Mesenteric fat pad (tissue), 1 donor: ENCODE measurements around the gene FAM241B. TPM values are rescaled to one million over a fixed set of nuclear protein-coding genes. Genes with fewer than 3 reads are reported as not detected.

Experiments used
- DNase-seq: peaks from one replicate; pipeline ENCODE4 v3.0.0-alpha.2; 2020; ENCODE audit warnings: low spot score
- total RNA-seq: library from RNA; stranded (reverse); fragmentation: NEBNext Ultra II Directional; extraction: Animal tissue kit (Norgen Biotek cat#: 25700); gene quantifications from one replicate; pipeline ENCODE4 v1.2.1, GENCODE V29; 2021
- donor health status: DM: yes; HTN: yes; CAD: no.

FAM241B gene
- total RNA-seq, 1 donor from 2014 or later = 2.6 TPM

- DNase-seq = peak; percentile 16
Observed at GRCh38 chr10:69647126-69647525, 17.1 kb downstream of the FAM241B start.

DNA sequence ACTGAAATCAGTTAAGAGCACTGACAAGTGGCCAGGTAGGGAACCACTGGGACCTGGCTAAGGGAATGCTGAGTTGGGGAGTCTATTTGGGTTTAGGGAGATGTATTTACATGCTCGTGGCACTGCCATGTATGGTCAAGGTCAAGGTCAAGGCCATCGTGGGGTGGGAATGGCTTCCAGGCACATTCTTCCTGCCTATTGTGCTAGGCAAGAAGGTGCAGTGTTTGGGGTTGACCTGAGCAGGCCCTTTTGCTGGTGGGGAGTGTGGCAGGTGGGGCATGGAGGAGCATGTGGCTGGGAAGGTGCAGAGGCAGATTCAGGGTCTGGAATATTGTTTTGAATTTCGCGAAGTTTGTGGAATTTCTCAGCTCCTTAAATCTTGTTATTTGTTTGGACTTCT is 17.8 kb downstream of the FAM241B start:
- DNase-seq = peak; percentile 53

- no peak for DNase-seq
Observed at GRCh38 chr10:69648461-69648860, 18.4 kb downstream of the FAM241B start.

DNA sequence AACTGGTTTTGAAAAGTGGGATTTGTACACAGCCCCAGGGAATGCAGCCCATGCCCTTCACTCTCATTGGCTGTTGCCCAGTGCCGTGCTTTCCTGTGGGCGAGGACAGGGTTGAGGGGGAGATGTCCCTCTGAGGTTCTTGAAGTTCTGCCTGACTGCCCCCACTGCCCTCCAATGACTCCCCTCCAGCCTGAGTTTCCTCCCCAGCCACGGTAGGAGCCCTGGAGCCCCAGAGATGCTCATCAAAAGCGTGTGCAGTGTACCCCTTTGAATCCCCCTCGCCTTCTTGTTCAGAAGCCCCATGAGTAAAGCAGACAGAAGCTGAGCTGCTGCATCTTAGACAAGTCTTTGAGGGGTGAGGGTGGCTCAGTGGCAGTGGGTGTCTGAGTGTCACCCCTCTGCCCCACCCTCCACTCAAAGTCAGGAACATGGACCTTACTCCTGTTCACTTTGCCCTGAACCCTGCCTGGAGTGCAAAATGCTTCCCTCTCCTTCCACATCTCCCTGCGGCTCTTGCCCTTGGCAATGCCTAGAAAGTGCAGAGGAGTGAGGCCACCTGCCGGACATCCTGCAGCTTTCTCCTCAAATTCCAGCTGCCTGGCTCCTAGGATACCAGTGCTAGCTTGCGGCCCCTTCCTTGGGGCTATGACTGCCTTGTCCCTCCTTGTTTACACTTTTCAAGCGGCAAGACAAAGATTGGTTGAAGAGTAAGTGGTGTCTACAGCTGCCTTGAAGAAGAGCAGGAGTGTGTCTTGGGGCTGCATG is 19.9 kb downstream of the FAM241B start:
- no peak for DNase-seq

DNA sequence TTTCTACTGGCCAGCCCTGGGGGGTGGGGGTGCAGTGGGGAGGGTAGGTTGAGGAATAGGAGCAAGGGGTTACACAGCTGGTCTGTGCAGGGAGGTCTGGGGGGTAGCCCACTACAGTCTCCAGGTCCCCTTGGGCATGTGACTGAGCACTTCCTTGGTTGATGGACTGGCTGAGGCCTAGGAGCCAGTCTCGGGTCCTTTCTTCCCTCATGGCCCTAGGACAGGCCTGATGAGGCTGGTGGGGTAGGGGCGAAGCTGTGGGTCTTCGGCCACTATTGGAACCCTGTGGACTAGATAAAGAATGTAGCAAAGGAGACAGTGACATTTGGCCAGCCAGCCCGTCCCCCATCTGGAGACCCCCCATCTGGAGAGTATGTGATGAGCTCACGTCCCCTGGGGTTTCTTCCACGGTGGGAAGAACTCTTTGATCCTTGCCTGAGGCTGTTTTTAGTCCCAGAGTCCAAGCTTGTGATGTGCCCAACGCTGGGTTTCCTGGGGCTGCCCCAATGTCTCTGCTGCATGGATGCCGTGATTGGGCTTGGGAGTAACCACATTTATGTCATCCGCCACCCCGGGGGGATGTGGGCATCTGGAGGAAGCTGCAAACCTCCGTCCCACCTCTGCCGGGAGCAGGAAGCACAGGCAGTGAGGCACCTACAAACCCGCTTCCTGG is 20.7 kb downstream of the FAM241B start:
- no peak for DNase-seq

GRCh38 chr10:69651362-69651761 is 21.3 kb downstream of the FAM241B start:
- no peak for DNase-seq

GRCh38 chr10:69652111-69652856 is 22.2 kb downstream of the FAM241B start:
- DNase-seq = no peak

GRCh38 chr10:69652857-69653199 is 22.8 kb downstream of the FAM241B start:
- no peak for DNase-seq

DNA sequence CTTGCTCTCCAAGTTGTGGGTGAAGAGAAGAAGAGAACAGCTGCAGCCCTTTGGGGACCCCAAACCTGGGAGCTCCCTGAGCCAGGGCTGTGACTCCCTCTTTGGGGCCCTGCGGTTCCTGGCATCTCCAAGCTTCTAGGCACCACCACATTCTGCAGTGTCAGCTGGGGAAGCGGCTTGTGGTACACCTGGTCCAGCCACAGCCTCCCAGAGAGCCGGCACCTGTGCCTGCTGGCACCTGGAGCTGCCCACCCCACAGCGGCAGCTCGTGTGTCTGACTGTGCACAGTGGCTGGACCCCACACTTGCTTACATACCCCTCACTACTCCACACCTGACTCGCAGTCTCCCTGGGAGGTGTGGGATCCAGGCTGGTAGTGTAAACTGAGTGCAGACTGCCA is 23.5 kb downstream of the FAM241B start:
- no peak for DNase-seq

DNA sequence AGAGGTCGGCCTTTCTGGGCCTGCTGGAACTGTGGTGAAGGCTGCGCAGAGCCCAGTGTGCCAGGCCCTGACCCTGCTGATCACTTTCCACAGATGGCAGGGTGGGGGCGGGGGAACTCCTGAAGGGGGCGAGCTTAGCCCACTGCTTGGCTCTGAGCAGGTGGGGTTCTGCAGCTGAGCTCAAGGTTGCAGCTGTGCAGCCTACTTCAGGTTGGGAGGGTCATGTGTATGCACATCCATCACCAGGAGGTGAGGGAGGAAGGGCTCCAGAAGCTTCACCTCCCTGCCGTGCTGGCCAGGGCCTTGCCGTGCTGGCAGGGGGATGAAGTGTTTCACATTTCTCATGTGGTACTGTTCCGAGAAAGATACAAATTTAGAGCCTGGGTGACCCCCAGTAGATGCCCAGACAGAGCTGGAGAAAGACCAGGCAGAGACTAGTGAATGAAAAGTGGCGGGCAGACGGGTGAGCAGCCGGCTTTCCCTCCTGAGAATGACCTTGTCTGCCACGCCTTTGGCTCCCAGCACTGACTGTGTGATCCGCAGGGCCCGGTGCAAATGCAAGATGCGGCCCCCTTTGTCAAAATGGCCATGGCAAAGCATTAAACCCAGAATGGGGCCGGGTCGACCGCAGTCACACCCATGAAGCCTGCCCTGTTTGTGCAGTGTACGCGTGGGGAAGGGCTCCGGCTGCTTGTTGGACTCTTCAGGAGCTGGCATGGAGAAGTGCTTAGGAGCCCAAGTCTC is 25.2 kb downstream of the FAM241B start:
- DNase-seq = no peak

GRCh38 chr10:69655868-69656555 is 26.0 kb downstream of the FAM241B start:
- no peak for DNase-seq

- DNase-seq = no peak
Observed at GRCh38 chr10:69656742-69657269, 26.8 kb downstream of the FAM241B start.

- no peak for DNase-seq
Observed at GRCh38 chr10:69657430-69657829, 27.4 kb downstream of the FAM241B start.

DNA sequence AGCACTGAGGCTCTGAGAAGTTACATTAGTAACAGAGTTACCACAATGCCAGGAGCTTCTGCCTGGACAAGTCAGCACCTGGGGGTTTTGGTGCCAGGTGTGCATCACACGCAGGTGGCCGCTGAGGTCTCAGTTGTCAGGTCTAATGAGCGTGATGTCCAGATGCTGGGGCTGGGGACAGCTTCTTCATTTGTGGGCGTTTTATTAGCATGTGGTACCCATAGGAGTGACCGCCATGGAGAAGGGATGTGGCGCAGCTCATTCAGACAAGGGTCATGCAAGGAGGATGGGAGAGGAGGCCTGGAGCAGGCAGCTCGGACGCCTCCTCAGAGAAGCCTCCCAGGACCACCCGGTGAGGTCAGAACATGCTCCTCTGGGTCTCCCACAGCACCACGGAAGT is 27.8 kb downstream of the FAM241B start:
- no peak for DNase-seq

- DNase-seq = no peak
Observed at GRCh38 chr10:69659241-69660038, 29.4 kb downstream of the FAM241B start.

DNA sequence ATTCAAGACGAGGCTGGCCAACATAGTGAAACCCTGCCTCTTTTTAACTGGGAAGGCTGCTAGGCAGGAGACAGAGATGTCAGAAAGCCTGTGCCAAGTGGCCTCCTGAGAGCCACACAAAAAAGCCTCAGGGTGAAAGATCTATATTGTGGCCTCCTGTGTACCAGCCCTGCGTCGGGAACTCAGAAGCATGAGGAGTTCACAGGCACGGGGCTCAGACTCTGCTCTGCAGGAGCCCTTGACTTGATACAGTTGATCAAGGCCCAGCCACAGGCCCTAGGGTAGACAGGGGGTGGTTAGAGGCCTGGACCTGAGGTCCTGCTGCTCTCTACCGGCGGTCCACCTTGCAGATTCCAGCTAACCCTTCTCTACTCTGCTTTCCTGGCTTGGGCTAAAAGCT is 30.2 kb downstream of the FAM241B start:
- DNase-seq = no peak

DNA sequence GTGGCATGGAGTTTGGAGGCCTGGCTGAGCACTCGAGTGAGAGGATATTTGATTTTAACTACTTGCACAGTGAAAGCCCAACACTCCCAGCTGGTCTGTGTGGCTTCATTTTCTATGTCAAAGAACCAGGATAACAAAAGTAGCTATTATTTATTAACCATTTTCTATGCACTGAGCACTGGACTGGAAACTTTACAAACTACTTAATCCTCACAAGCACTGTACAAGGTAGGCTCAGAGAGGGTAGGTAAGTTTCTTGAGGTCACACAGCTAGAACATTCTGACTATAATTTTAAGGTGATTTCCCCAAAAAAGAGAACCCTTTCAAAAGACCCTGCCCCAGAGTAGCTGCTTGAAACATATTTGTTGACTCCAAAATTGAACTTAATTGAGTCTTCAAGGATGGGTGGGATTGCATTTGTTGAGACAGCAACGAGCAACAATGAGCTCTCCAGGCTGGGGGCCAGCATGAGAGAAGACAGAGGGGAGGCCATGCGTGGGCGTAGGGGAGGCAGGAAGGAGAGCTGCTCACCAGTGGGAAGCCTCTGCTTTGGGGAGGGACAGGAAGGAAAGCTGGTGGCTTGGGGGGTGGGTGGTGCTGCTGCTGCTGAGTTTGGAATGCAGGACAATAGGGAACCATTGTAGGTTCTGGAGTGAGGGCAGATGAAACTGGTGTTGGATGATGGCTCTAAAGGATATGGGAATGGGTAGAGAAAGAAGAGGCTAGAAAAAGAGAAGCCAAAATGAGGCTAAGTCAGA is 31.5 kb downstream of the FAM241B start:
- DNase-seq = no peak

DNA sequence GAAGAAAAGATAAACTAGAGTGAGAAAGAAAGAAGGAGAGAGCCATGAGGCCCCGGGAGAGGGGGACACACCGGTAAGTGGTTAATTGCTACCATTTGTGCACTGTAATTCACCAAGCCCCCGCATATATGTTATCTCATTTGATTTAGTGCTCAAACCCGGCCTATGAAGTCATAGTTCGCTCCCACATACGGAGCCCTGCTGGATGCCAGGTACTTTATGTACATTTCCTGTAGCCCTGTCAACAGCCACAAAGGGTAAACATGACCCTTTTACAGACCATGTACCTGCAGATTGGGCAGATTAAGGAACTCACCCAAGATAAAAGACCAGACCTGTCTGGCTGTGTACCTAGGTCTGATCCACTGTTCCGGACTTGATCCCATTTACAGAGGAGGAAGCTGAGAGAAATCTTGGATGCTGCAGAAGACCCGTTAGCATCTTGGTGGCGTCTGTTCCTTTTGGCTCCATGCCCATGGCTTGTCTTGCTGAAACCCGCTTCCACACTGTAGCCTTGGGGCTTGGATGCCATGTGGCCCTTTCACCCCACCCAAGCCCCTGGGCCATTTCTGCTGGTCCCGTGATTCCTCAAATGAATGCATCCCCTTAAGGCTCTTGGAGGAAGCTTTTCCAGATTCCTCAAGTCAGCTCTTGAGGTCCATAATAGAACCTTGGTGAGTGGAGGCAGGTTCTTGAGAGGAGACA is 32.3 kb downstream of the FAM241B start:
- no peak for DNase-seq
